ENCODE data around the gene MAG.
"Not testable (repeated sequence)": the region's sequence is repeated elsewhere in the genome, so short reads cannot be mapped to it uniquely, and the experiment has no call there.

Gene MAG

DNA sequence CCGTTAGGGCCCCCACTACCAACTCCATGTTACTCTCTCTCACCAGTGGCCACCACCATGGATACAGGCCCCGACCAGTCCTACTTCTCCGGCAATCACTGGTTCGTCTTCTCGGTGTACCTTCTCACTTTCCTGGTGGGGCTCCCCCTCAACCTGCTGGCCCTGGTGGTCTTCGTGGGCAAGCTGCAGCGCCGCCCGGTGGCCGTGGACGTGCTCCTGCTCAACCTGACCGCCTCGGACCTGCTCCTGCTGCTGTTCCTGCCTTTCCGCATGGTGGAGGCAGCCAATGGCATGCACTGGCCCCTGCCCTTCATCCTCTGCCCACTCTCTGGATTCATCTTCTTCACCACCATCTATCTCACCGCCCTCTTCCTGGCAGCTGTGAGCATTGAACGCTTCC, 66.9 kb downstream of the MAG start:
- not testable (repeated sequence) for DNase-seq (ENCODE audit: low read depth in 2 of 2, low spot score in 1 of 2)

DNA sequence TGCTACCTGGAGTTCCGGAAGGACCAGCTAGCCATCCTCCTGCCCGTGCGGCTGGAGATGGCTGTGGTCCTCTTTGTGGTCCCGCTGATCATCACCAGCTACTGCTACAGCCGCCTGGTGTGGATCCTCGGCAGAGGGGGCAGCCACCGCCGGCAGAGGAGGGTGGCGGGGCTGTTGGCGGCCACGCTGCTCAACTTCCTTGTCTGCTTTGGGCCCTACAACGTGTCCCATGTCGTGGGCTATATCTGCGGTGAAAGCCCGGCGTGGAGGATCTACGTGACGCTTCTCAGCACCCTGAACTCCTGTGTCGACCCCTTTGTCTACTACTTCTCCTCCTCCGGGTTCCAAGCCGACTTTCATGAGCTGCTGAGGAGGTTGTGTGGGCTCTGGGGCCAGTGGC, 67.4 kb downstream of the MAG start:
- DNase-seq (ENCODE audit: low read depth in 2 of 2, low spot score in 1 of 2) = not testable (repeated sequence)

DNA sequence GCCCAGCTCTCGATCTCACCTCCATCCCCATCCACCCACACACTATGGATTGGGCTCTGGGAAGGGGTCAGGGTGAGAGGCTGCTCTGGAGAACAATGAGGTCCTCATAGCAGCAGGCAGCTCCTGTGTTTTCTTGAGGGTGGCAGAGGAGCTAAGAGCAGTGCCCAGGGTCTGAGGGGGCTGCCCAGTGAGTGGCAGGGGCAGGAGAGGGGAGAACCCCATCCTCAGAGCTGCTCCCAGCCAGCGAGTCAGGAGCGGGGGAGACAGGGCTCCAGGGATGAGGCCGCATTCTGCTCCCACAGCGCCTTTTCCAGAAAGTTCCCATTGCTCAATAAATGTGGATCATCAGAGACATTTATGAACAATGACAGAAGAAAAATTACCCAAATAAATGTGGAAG, 68.1 kb downstream of the MAG start:
- DNase-seq (ENCODE audit: low read depth in 2 of 2, low spot score in 1 of 2) = not testable (repeated sequence)

DNA sequence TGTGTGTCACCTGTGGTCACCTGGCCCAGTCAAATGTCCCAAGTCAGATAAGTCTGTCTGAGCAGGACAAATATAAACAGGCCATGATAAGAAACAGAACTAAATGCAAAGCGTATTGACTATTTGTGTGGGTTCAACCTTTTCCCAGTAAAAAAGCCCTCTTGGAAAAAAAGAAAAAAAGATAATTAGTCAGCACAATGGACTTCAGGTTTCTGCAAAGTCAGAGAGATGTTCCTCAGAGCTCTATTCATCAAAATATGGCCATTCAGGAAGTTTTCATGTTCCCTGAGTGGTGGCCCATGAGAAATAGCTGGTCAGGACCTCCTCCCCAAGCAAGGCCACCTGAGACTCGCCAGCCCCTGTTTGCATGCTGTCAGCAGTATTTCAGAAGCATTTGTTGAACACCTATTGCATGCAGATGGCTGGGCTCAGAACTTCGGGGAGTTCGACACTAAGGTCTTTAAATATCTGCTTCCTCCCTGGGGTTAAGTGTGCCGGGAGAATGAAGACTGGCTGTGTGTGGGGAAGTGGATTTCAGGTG, 69.0 kb downstream of the MAG start:
- no peak for DNase-seq (ENCODE audit: low read depth in 2 of 2, low spot score in 1 of 2)

DNA sequence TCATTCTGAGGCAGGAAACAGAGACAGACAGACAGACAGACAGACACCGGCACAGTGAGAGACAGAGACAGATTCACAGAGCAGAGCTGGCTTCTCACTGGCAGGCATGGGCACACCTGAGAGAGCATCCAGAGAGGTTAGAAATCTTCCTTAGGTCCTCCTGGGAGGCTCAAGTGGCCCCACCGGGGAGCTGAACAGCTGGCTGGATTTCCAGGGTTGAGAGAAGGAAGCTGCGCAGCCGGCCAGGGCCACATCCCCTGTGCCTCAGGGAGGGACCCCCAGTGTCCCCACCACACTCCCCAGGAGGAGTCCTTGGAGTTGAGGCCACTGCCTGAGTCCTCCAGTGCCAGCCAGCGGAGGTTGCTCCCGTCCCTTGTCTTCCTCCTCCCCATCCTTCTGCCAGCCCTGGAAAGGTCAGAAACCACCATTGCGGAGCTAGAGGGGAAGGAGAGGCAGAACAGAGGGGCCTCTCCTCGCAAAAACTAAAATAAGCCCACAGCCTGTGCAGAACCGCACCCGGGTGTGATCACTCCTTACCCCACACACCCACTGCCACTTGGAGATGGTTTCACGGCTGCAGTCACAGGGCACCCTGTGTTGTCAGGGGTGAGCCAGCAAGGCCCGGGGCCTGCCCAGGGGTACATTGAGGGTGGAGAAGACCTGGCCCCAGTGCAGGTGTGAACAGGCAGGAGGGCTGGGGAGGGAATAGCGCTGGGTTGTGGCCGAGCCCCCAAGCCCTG, 70.5 kb downstream of the MAG start:
- DNase-seq (ENCODE audit: low read depth in 2 of 2, low spot score in 1 of 2) = no peak

DNA sequence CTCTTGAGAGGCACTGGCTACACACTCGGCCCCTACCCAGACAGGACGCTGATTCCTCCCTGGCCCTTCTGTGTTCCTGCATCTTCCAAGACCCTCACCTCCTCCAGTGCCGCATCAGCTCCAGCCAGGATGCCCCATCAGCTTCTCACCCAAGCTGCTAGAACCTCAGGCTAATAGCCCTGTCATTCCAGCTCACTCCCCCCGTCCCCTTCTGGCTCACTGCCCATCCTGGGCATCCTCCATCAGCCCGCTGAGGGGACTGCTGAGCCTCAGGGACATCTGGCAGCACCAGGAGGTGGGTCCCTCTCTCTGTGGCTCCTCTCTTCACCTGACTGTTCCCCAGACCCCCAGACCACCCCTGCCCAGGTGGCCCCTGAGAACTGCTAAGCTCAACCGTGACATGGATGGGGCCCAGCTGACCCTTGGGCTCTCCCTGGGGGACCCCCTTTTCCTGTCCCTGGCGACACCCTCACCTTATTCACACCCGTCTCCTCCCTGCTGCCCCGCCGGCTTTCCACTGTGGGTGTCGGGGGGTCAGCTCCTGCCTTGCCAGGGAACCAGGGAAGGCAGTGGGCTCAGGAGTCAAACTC, 71.1 kb downstream of the MAG start:
- no peak for DNase-seq (ENCODE audit: low read depth in 2 of 2, low spot score in 1 of 2)

All from stimulated activated CD8-positive, alpha-beta memory T cell treated with anti-CD3 and anti-CD28 coated beads, Interleukin-4, amount 100 ng/mL, for 4 hours (primary cell).